Cardiac muscle cell (in vitro differentiated cells and primary cell): ENCODE results near the gene CDX2. TPM values are rescaled to one million over a fixed set of nuclear protein-coding genes. Genes with fewer than 3 reads are reported as not detected.
"Not testable (repeated sequence)": the region's sequence is repeated elsewhere in the genome, so short reads cannot be mapped to it uniquely, and the experiment has no call there.

Source experiments
- DNase-seq, 2 donors: peaks; one replicate each; pipeline versions ENCODE4 v3.0.0 to v3.0.0-alpha.2; 2010 to 2017; ENCODE audit warnings: low read depth in 1 of 2, low spot score in 1 of 2
- H3K27ac ChIP-seq: fragments of 200-600 bp; sonication (generic); 2 replicates; pipeline ENCODE4 v1.5.1; 2016
- H3K27me3 ChIP-seq: fragments of 200-600 bp; sonication (generic); 2 replicates; pipeline ENCODE4 v1.6.0; 2016; ENCODE audit warnings: control low read depth
- H3K36me3 ChIP-seq: fragments of 200-600 bp; sonication (generic); 2 replicates; pipeline ENCODE4 v1.5.1; 2016; ENCODE audit warnings: control low read depth
- H3K4me1 ChIP-seq: fragments of 200-600 bp; sonication (generic); 2 replicates; pipeline ENCODE4 v1.8.1; 2017; ENCODE audit warnings: low read depth, mild to moderate bottlenecking, mixed run types
- H3K4me3 ChIP-seq: fragments of 200-600 bp; sonication (generic); 2 replicates; pipeline ENCODE4 v1.5.1; 2016; ENCODE audit warnings: mild to moderate bottlenecking
- H3K9me3 ChIP-seq: fragments of 200-600 bp; sonication (generic); 2 replicates; pipeline ENCODE4 v1.5.1; 2017; ENCODE audit warnings: low read depth, mild to moderate bottlenecking, control low read depth
- CTCF ChIP-seq: IDR thresholded peaks from 2 replicates; pipeline ENCODE4 v1.5.1; 2012; ENCODE audit warnings: low read depth, mild to moderate bottlenecking, low read length
- polyA plus RNA-seq: library from polyadenylated mRNA; unstranded; fragments of >200 nt; fragmentation: Nextera tagmentation; extraction: Ambion mirVana; gene quantifications from 2 replicates; pipeline ENCODE4 v1.2.1, GENCODE V29; 2016
- total RNA-seq: library from RNA; depleted of rRNA; stranded (reverse); fragments of >200 nt; gene quantifications from 2 replicates; pipeline ENCODE4 v1.2.3, GENCODE V29; 2016

CDX2 gene
- total and polyA plus RNA-seq, 2 experiments from 2014 or later, result not detected

- Histone ChIP-seq H3K36me3 (no peaks in the 10 kb centered on the region), H3K27ac (no peak overlapping the region), H3K27me3 (peaks cover 5% of the 10 kb centered on the region), H3K4me1 (no peaks in the 10 kb centered on the region), H3K4me3 (no peak overlapping the region), H3K9me3 (no peaks in the 10 kb centered on the region)
- TF ChIP-seq CTCF, result no peak
- no peak for DNase-seq
Measured at GRCh38 chr13:28010046-28010445, 40.9 kb upstream of the CDX2 start.

- not testable (repeated sequence) for DNase-seq, H3K27me3 ChIP-seq, H3K27ac ChIP-seq, H3K9me3 ChIP-seq, H3K36me3 ChIP-seq, H3K4me1 ChIP-seq, H3K4me3 ChIP-seq
Measured at GRCh38 chr13:28005016-28005415, 35.9 kb upstream of the CDX2 start.

- no peak for DNase-seq
Measured at GRCh38 chr13:28002886-28003698, 34.0 kb upstream of the CDX2 start.

GRCh38 chr13:28001837-28002473 lies 32.8 kb upstream of the CDX2 start:
- Histone ChIP-seq H3K36me3 (no peaks in the 10 kb centered on the region), H3K27me3 (no peaks in the 10 kb centered on the region), H3K4me1 (peaks cover 5% of the 10 kb centered on the region), H3K4me3 (no peak overlapping the region), H3K27ac (no peak overlapping the region), H3K9me3 (no peaks in the 10 kb centered on the region)
- TF ChIP-seq CTCF, result no peak
- no peak for DNase-seq

More at GRCh38 chr13:28002886-28003698, 34.0 kb upstream of the CDX2 start:
- H3K9me3 ChIP-seq, result no peaks in the 10 kb centered on the region
- TF ChIP-seq CTCF, result no peak
- H3K4me1 ChIP-seq, result peaks cover 4% of the 10 kb centered on the region
- H3K27ac ChIP-seq, result no peak overlapping the region
- no peaks in the 10 kb centered on the region for H3K36me3 ChIP-seq
- no peaks in the 10 kb centered on the region for H3K27me3 ChIP-seq
- H3K4me3 ChIP-seq, result no peak overlapping the region

- Histone ChIP-seq H3K36me3 (no peaks in the 10 kb centered on the region), H3K4me3 (no peak overlapping the region), H3K27ac (no peak overlapping the region), H3K27me3 (no peaks in the 10 kb centered on the region), H3K4me1 (peaks cover 5% of the 10 kb centered on the region), H3K9me3 (no peaks in the 10 kb centered on the region)
- TF ChIP-seq CTCF, result no peak
- DNase-seq, result no peak
Measured at GRCh38 chr13:28001049-28001448, 31.9 kb upstream of the CDX2 start.

GRCh38 chr13:28000567-28000966 lies 31.5 kb upstream of the CDX2 start:
- H3K27me3 ChIP-seq, result no peaks in the 10 kb centered on the region
- TF ChIP-seq CTCF, result no peak
- no peak overlapping the region for H3K27ac ChIP-seq
- H3K36me3 ChIP-seq, result no peaks in the 10 kb centered on the region
- H3K4me3 ChIP-seq, result no peak overlapping the region
- no peak for DNase-seq
- H3K4me1 ChIP-seq, result peaks cover 5% of the 10 kb centered on the region
- no peaks in the 10 kb centered on the region for H3K9me3 ChIP-seq
